NCI-H69 (cell line): Measurements from ENCODE around the gene TMEM9.

Experiments used
- DNase-seq: peaks from one replicate; lab custom pipeline; 2025; lab: John Stamatoyannopoulos, UW

TMEM9 gene

GRCh38 chr1:201145816-201146215 is 8.5 kb downstream of the TMEM9 start:
- DNase-seq = no peak

GRCh38 chr1:201145132-201145531 is 9.1 kb downstream of the TMEM9 start:
- DNase-seq = no peak

DNA sequence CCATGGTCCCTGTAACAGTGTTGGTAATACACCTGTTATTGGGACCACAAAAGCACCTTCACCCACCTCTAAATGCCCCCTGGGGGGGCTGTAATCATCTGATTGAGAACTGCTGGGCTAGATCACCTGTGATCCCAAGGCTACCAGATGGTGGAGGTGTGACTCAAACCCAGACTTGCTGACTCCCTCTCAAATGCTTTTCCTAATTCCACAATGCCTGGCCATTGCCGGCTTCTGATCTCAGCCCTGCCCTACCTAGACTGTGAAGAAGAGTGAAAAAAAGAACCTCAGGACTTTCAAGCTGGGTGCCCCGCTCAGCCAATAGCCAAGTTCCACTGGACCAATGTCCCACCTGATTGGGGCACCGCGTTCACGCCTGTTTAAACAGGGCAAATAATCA is 9.6 kb downstream of the TMEM9 start:
- peak; percentile 30 for DNase-seq

DNA sequence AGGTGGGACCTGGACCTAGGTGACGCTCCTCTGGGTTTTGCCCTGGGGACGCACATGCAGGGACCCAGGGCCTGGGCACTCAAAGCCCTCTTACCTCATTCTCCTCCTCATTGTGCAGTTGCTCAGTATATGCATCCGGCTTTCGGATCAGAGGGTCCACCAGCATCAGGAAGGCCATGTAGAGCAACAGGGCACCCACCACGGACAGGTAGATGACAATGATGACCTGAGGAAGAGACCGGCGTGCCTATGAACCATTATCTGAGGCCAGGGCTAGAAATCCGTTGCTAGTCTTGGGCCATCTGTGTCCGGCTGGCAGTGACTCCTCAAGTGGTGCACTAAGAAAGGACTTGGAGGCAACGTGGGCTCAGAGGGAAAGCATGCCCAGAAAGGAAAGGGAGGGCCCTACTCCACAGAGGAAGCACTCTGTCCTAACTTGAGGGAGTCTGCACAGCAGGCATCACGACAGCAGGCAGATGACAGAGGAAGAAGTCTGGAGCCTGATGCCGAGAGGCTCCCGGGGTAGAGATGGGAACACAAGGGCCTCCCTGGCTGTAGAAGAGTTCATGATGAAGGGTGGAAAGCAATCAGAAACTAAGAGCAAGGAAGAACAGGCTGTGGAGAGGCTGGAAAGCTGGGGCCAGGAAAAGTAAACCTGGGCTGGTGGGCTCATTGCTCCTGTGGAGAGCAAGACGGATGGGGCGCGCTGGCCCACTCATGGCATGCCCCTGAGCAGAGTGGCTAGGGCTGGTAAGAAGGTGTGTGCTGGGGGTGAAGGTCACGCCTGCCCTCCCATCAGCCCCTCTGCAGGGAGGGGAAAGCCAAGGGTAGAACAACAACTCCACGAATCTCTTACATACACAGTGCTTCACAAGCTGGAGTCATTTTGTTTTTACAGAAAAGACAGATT is 10.3 kb downstream of the TMEM9 start:
- DNase-seq = no peak

DNA sequence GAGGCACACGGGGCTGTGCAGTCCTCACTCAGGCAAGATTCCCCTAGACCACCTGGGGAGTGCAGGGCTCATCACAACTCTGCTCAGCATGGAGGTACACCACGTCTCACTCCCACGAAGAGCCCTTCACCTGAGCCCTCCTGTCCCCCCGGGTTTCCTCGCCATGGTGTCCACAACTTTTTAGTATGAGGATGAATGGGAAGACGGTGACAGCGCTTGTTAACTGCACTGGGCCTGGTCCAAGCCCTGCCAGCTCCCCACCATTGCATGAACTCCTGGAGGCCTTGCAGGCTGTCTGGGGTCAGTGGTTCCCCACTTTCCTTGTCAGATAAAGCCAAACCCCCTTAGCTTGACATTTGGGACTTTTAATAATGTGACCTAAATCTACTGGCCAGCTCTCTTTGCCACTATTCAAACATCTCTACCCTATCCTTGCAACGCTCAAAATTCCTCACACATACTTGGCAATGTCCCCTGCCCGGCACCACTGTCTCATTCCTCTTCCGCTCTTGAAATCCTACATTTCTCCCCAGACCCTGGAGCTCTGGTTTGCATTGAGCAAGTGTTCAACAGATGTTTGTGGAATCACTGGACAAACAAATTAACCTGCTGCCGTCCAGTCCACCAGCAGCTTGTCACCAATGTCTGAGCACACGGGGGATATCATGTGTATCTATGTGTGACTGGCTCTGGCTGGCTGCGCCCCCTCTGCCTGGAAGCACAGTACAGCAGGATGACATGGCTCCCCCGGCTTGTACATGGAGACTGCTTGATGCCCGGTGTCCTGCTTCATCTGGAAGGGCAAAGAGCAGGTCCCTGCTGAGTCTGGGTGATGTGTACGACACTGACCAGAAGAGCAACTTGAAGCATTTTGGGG is 11.2 kb downstream of the TMEM9 start:
- no peak for DNase-seq

GRCh38 chr1:201142011-201142848 is 12.0 kb downstream of the TMEM9 start:
- DNase-seq = no peak

DNA sequence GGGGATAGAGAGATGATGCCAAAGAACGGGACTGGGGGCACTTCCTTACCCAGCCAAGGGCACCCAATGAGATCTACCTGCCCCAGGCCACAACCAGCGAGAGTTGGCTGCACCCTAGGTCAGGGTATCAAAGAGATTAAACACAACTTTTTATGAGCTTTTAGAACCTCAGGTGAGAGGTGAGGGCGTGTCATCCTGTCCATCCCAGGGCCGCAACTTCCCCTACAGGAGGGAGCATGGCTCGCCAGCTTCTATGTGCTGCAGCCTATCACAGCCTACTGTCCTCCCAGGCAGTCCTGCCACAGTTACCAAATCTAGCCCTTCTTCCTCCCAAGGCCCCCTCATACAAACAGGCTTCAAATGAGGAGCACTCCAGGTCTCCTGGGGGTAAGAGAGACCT is 12.9 kb downstream of the TMEM9 start:
- no peak for DNase-seq

GRCh38 chr1:201140941-201141260 is 13.4 kb downstream of the TMEM9 start:
- no peak for DNase-seq

GRCh38 chr1:201140235-201140940 is 13.9 kb downstream of the TMEM9 start:
- peak; percentile 64 for DNase-seq

GRCh38 chr1:201139756-201140155 is 14.5 kb downstream of the TMEM9 start:
- DNase-seq = no peak

DNA sequence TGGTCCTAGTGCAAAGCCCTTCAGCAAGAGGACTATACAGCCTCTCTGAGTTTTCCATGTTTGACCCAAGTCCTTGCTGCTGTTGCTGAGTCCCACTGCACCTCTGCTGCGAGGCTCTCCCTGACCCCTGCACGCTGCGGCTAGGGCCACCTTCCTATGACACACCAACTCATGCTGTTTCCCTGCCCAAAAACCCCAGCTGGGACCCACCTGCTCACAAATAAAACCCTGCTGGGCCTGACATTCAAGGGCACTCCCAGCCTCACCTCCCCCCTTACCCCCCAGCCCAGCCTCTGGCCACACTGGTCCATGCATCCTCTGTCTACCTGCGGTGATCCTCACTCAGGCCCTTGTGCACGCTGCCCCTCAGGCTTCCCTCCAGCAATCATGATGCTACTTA is 15.0 kb downstream of the TMEM9 start:
- no peak for DNase-seq

DNA sequence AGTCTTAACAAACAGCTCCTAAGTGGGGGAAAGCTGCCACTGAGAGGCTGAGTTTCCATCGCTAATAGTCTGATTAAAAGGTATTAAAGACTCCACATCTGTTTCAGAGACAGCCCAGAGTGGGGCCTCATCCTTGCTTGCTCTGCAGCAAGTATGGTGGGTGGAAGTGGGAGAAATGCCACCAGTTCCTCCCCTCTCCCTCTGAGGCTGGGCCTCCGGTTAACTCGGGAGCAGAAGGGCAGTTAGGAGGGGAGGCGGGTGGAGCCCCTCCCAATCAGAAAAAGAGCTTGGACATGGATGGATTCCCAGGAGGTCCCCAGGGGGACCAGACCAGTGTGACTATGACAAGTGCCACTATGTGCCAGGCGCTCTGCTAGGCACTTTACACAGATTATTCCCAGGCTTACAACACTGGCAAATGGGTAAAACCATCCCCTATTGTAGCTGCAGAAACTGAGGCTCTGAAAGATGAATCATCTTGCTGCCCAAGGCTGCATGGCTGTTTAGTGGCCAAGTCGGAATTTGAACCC is 15.9 kb downstream of the TMEM9 start:
- DNase-seq = no peak

DNA sequence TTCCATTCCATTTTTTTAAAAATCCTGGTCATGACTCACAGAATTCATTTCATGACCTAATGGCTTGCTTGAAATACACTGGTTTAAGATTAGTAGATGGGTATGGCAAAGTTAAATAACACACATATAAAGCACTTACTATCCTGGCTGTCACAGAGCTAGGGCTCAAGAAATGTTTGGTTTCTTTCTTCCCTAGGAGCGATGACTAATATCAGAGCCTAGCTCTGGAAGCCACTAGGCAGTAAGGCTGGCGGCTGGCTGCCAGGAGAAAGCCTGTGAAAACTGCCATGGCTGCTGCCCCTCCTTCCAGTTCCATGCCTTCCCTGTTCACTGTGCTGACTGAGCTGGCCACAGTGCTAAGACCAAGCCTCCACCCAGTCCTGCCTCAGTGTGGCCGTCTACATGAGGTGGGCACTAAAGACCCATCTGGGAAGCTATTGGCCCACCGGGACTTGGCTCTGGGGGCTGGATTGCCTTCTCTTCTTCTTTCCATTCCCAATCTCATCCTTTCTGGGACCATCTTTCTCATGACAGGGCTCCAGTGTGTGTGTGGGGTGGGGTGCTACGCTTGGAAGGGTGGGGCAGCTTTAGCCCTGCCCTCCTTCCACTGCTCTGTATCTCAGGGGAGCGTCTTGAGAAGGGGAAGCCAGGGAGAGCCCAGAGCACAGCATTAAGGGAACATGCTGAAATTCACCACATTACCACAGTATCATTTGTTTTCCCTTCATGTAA is 16.5 kb downstream of the TMEM9 start:
- no peak for DNase-seq

GRCh38 chr1:201137024-201137392 is 17.3 kb downstream of the TMEM9 start:
- DNase-seq = no peak

DNA sequence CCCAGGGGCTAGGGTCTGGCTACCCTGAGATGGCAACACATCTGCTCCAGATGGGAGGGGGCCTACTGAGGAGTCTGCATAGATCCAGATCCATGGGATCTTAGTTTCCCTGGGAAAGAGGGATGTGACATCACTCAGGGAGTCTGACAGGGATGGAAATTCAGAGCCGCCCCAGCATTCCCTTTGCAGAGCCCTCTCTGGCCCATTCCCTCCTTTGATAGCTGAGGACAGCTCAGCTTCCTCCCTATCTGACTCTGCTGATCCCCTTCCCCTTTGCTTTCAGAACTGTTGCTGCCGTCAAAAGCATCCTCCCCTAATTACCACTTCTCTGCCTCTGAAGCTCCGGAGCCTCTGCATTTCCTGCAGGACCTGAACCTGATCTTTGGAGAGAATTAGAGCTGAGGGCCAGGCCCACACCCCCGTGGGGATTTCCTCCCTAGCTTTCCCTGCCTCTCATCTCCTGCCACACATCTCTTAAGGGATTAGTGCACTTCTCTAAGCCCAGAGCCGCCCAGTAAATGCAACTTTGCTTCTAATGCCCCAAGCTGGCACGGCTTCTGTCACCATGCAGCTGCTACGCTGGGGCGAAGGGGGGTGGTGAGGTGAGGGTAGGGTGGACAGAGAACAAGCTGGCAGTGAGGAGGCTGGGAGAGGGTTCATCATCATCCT is 17.8 kb downstream of the TMEM9 start:
- no peak for DNase-seq

GRCh38 chr1:201134405-201134804 is 19.9 kb downstream of the TMEM9 start:
- no peak for DNase-seq

DNA sequence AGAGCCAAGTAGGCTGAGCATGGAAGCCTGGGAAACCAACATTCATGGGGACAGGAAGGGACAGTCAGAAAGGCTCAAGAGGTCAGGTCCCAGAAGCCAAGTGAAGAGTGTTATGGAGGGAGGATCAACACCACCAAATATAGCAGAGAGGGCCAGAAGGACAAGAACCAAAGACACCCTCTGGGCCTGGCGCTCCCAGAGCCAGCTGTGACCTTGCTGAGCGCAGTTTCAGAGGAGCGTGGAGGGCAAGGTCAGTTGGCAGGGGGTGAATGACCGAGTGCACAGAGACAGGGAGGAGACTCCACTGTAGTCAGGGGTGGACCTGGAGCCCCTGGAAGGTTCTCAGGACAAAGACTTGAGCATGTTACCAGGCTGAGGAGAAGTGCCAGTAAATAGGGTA is 22.9 kb downstream of the TMEM9 start:
- DNase-seq = no peak

DNA sequence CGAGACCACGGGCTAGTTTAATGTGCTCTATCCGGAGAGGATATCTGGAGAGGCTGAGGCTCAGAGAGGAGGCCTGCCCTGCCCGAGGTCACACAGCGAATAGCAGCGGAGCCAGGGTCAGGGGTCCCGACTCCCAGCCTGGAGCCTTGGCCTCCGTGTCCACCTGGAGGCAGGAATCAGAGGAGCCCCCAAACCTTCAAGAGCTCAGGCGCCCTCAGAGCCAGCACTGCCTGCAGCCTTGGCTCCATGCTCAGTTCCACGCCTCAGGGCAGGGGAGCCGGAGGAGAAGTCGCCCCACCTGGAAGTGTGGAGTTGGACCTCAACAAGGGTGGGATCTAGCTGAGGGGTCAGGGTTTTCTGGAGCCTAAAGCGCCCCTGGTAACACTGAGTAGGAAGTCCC is 25.3 kb downstream of the TMEM9 start:
- DNase-seq = no peak

DNA sequence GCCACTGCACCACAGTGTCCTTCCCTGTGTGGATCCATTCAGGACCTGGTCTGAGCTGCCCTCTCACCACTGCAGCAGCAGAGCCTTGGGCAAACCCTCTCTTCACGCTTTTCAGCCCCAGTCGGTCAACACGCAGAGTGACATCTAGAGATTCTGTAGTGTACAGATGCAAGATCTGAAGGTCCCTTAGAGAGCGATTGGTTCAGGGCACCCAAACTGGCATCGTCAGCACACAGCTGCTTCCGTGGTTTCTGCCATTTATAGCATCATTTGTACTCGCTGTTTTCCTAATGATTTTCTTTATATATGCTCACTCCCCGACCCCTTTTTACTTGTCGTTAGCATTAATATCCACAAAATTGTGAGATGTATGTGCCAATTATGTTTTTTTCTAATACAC is 25.8 kb downstream of the TMEM9 start:
- DNase-seq = no peak

DNA sequence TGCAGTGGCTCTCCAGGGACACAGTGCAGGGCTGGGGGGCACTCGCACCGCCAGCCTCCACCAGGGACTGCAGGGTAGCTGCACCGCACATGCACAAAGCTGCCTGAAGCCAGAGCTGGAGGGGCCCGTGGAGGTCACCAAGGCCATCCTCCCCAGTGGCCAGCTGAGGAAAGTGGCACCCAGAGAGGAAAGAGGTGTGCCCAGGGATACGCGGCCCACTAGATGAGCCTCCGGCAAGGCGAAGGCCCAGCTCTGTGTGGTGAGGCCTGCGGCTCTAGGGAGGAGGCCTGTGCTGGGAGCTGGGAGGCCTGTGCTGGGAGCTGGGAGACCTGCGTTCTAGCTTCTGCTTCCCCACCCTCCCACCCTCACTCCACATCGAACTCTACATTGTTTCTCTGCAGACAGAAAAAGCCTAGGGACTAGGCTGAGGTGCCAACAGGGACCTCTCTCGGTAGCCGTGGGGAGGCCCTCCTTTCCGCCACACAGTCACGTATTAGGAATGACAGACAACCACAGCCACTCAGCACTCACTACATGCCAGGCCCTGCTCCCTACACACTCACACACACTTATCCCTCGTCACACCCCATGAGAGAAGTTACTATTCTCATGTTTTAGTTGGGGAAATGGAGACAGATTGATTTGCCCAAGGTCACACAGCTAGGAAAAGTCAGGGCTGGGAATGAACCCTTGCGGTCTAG is 26.4 kb downstream of the TMEM9 start:
- no peak for DNase-seq
